HEK293 (cell line): ENCODE data around the gene PAX4.

ENCODE experiments used
- CTCF ChIA-PET: fragments of 350-600 bp; formaldehyde crosslinking; extraction: SDS; loops from one replicate; lab custom pipeline; 2021; ENCODE audit warnings: antibody characterized with exemption; lab: Yijun Ruan, JAX
- POLR2A ChIA-PET: fragments of 300-600 bp; formaldehyde crosslinking; extraction: SDS; loops from one replicate; lab custom pipeline; 2020; ENCODE audit warnings: antibody characterized with exemption, inconsistent platforms; lab: Yijun Ruan, JAX
- H3K27ac ChIP-seq: fragments of 200-500 bp; sonication (Bioruptor generic); 2 replicates; pipeline ENCODE4 v1.5.1; 2014; ENCODE audit warnings: low read depth, low read length, control low read depth, inconsistent platforms; ENCODE audit errors: extremely low read depth
- H3K36me3 ChIP-seq, 2 experiments: fragments of 200-500 bp in 1 of 2; sonication (Bioruptor generic) in 1 of 2; 1 replicate in 1 of 2; 2 replicates in 1 of 2; pipeline ENCODE4 v1.5.1; 2014 to 2017; ENCODE audit warnings: inconsistent platforms in 2 of 2, low read length in 2 of 2; ENCODE audit not compliant: control insufficient read depth in 2 of 2, insufficient read depth in 1 of 2
- H3K4me1 ChIP-seq: fragments of 200-500 bp; sonication (Bioruptor generic); 2 replicates; pipeline ENCODE4 v1.5.1; 2014; ENCODE audit warnings: mild to moderate bottlenecking, low read length, inconsistent platforms; ENCODE audit not compliant: control insufficient read depth, insufficient read depth
- H3K4me3 ChIP-seq: 2 replicates; pipeline ENCODE4 v1.5.1; 2011; ENCODE audit warnings: low read depth, mild to moderate bottlenecking, control low read depth, low read length, moderate library complexity
- H3K9me3 ChIP-seq: fragments of 200-500 bp; sonication (Bioruptor generic); 2 replicates; pipeline ENCODE4 v1.5.1; 2014; ENCODE audit warnings: low read depth, low read length, inconsistent platforms; ENCODE audit not compliant: control insufficient read depth, insufficient read depth
- GFI1B ChIP-seq: fragments of 450-650 bp; formaldehyde crosslinking; IDR thresholded peaks from 2 replicates; pipeline ENCODE4 v1.5.1; 2016; ENCODE audit warnings: missing biosample characterization, missing genetic modification characterization
- IKZF3 ChIP-seq: fragments of 450-650 bp; IDR thresholded peaks from 2 replicates; pipeline ENCODE4 v1.5.0; 2018; ENCODE audit warnings: missing biosample characterization, mild to moderate bottlenecking, missing genetic modification characterization, moderate library complexity
- KLF10 ChIP-seq: fragments of 450-650 bp; IDR thresholded peaks from 2 replicates; pipeline ENCODE4 v1.5.1; 2018; ENCODE audit warnings: missing biosample characterization, mild to moderate bottlenecking, missing genetic modification characterization
- RBAK ChIP-seq: fragments of 450-650 bp; formaldehyde crosslinking; IDR thresholded peaks from 2 replicates; pipeline ENCODE4 v1.5.1; 2016; ENCODE audit warnings: missing biosample characterization, missing genetic modification characterization
- SP2 ChIP-seq: fragments of 450-650 bp; formaldehyde crosslinking; IDR thresholded peaks from 2 replicates; pipeline ENCODE4 v1.5.1; 2016; ENCODE audit warnings: missing biosample characterization, missing genetic modification characterization
- ZBTB1 ChIP-seq: fragments of 450-650 bp; formaldehyde crosslinking; IDR thresholded peaks from 2 replicates; pipeline ENCODE4 v1.5.1; 2016; ENCODE audit warnings: missing biosample characterization, missing genetic modification characterization
- ZBTB11 ChIP-seq: fragments of 450-650 bp; formaldehyde crosslinking; conservative IDR thresholded peaks from 2 replicates; pipeline ENCODE4 v1.5.1; 2016; ENCODE audit warnings: low read depth, missing biosample characterization, missing genetic modification characterization
- ZNF202 ChIP-seq: fragments of 450-650 bp; formaldehyde crosslinking; IDR thresholded peaks from 2 replicates; pipeline ENCODE4 v1.5.1; 2016; ENCODE audit warnings: missing biosample characterization, missing genetic modification characterization, borderline replicate concordance
- ZNF426 ChIP-seq: fragments of 450-650 bp; formaldehyde crosslinking; IDR thresholded peaks from 2 replicates; pipeline ENCODE4 v1.5.1; 2017; ENCODE audit warnings: missing biosample characterization, missing genetic modification characterization, mild to moderate bottlenecking, inconsistent platforms, moderate library complexity
- ZNF514 ChIP-seq: fragments of 450-650 bp; formaldehyde crosslinking; IDR thresholded peaks from 2 replicates; pipeline ENCODE4 v1.5.1; 2016; ENCODE audit warnings: missing biosample characterization, missing genetic modification characterization
- ZNF600 ChIP-seq: fragments of 450-650 bp; formaldehyde crosslinking; IDR thresholded peaks from 2 replicates; pipeline ENCODE4 v1.5.1; 2016; ENCODE audit warnings: missing biosample characterization, missing genetic modification characterization
- ZNF639 ChIP-seq: fragments of 450-650 bp; formaldehyde crosslinking; IDR thresholded peaks from 2 replicates; pipeline ENCODE4 v1.5.1; 2016; ENCODE audit warnings: missing biosample characterization, missing genetic modification characterization
- ZNF658 ChIP-seq: fragments of 450-650 bp; formaldehyde crosslinking; IDR thresholded peaks from 2 replicates; pipeline ENCODE4; 2016; ENCODE audit warnings: missing biosample characterization, missing genetic modification characterization
- ZNF707 ChIP-seq: fragments of 450-650 bp; formaldehyde crosslinking; IDR thresholded peaks from 2 replicates; pipeline ENCODE4 v1.5.1; 2016; ENCODE audit warnings: missing biosample characterization, missing genetic modification characterization
- ZNF843 ChIP-seq: fragments of 450-650 bp; formaldehyde crosslinking; IDR thresholded peaks from 2 replicates; pipeline ENCODE4 v1.5.1; 2016; ENCODE audit warnings: missing biosample characterization, missing genetic modification characterization
- TF ChIP-seq, protein P1 (sequence below): fragments of 450-650 bp; formaldehyde crosslinking; IDR thresholded peaks from 2 replicates; pipeline ENCODE4 v1.5.1; 2016; ENCODE audit warnings: missing biosample characterization, missing genetic modification characterization
- TF ChIP-seq, protein P2 (sequence below): fragments of 450-650 bp; formaldehyde crosslinking; IDR thresholded peaks from 2 replicates; pipeline ENCODE4 v1.5.1; 2016; ENCODE audit warnings: missing biosample characterization, missing genetic modification characterization

Gene PAX4

DNA sequence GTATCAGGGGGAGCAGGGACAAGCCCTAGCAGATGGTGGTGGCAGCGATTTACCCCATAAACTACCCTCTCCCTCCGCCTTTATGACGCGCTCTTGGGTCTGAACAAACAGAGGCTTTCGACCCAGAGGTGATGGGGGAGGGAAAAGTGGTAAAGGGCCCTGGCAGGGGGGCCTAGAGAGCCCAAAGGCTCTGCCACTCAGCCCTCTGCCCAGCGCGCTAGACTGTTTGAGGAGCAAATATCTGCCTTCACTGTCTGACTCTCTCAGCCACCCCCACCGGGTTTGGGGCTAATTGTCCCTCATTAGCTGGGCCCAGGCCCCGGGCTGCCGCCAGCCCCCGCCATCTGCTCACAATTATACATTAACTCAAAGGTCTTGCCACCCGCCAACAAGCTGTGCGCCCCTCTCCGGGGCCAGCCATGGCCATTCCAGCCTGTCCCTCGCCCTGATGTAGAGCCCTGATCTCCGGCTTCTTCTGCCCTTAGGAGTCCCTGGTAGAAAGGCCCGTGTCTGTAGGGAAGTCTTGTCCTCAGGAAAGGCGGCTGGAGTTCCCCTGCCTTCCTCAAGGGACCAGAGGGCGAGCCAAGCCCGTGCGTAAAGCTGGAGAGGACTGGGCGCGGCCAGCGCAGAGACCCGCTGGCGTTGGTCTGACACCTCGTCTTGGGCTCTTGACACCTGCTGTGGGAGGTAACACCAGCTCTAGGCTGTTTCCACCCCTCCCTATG lies 1.9 kb upstream of the PAX4 start:
- Histone ChIP-seq H3K36me3 (no peaks in the 10 kb centered on the region), H3K4me3 (no peak overlapping the region), H3K9me3 (no peaks in the 10 kb centered on the region), H3K4me1 (no peaks in the 10 kb centered on the region), H3K27ac (no peak overlapping the region)
- TF ChIP-seq ZNF843 (tag by site-specific recombination) (no peak), ZBTB1 (tag by site-specific recombination) (no peak), RBAK (tag by site-specific recombination) (no peak), ZNF426 (tag by site-specific recombination) (no peak), GFI1B (tag by site-specific recombination) (no peak), SP2 (tag by site-specific recombination) (no peak), ZNF639 (tag by site-specific recombination) (no peak), ZNF514 (tag by site-specific recombination) (no peak), ZNF707 (tag by site-specific recombination) (no peak), ZNF658 (no peak), KLF10 (tag by site-specific recombination) (no peak), ZNF600 (tag by site-specific recombination) (no peak)
- TF ChIP-seq, protein P1, sequence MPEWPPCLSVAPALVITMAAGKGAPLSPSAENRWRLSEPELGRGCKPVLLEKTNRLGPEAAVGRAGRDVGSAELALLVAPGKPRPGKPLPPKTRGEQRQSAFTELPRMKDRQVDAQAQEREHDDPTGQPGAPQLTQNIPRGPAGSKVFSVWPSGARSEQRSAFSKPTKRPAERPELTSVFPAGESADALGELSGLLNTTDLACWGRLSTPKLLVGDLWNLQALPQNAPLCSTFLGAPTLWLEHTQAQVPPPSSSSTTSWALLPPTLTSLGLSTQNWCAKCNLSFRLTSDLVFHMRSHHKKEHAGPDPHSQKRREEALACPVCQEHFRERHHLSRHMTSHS (tag by site-specific recombination) = no peak
- TF ChIP-seq, protein P2, sequence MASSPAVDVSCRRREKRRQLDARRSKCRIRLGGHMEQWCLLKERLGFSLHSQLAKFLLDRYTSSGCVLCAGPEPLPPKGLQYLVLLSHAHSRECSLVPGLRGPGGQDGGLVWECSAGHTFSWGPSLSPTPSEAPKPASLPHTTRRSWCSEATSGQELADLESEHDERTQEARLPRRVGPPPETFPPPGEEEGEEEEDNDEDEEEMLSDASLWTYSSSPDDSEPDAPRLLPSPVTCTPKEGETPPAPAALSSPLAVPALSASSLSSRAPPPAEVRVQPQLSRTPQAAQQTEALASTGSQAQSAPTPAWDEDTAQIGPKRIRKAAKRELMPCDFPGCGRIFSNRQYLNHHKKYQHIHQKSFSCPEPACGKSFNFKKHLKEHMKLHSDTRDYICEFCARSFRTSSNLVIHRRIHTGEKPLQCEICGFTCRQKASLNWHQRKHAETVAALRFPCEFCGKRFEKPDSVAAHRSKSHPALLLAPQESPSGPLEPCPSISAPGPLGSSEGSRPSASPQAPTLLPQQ (tag by site-specific recombination) = no peak
- ChIA-PET POLR2A (interaction anchor here (0.6 kb wide), 1 partner anchor 480 kb away, joined by 4 read pairs; no protein-coding TSS in a partner anchor), CTCF (interaction anchor here (0.5 to 2.1 kb wide), 2 partner anchors 9 to 331 kb away, joined by 4 to 10 read pairs; no protein-coding TSS in a partner anchor)

DNA sequence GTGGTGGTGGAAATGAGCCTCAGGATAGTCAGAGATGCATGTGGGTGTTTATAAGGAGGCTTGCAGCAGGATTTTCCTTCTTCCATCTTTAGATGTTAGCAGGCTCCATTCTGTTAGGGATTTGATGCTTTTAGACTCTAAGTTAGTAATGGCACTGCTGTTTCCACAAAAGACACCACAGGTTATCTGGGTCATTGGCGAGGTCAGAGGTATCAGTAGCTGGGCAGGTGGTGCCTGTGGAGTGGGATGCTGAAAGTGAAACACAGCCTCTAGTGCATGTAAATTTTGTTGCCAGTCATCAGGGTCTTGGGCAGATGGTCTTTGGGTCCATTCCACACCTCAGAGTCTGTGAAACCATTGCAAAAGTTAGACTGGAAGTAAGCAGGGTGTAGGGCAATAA lies 833 bp upstream of the PAX4 start:
- CTCF ChIA-PET = interaction anchor here (2.1 to 3.0 kb wide), 2 partner anchors 10 kb away, joined by 10 to 17 read pairs; no protein-coding TSS in a partner anchor
- Histone ChIP-seq H3K9me3 (no peaks in the 10 kb centered on the region), H3K27ac (no peak overlapping the region), H3K4me3 (no peak overlapping the region), H3K4me1 (no peaks in the 10 kb centered on the region), H3K36me3 (no peaks in the 10 kb centered on the region)
- POLR2A ChIA-PET = no interaction called here
- TF ChIP-seq ZNF202 (tag by site-specific recombination) (no peak), IKZF3 (tag by site-specific recombination) (no peak), ZBTB11 (tag by site-specific recombination) (no peak)
